ENCODE measurements around the gene THTPA. TPM values are rescaled to one million over a fixed set of nuclear protein-coding genes. Genes with fewer than 3 reads are reported as not detected.

Gene THTPA
- total RNA-seq, 4 donors from 2014 or later, result 2.8 to 10.9 (median 10.7) TPM

DNA sequence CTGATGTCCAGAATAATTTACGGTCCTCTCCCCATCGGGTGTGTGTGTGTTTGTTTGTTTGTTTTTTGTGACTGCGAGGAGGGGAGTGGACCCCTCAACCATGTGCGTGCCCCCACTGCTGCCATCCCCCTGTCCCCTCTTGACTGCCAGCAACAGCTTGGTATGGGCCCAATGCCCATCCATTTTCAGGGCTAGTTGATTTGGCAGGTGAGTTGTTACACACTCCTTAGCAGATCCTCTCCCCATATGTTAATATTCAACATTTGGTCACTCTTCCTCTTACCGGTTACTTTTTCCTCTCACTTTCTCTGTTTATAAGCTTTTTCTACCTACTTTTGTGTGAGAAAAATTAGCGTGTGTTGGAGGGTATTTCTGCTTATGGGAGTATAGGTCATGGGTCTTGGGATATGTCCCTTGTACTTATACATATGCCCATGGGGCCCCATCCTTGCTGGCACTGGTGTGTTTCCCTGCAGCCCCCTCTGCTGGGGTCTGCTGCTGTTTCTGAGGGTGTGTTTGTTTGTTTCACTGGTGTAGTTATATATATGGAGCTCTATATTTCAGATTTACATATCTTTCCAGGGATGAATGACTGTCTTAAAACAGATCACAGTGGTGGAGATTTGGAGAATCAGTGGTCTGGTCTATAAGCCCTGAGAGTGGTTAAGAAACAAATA lies 38.3 kb upstream of the THTPA start:
- WGBS, 2 donors, result 85 to 90% methylated on average over 6 of the region's 6 CpGs
- H3K4me3 ChIP-seq (ENCODE audit: low read depth, poor library complexity, severe bottlenecking), result no peak overlapping the region
- DNase-seq (ENCODE audit: low spot score in 2 of 2), result no peak
- intact Hi-C loops (cut with DNase I; ENCODE audit: low total_unique reads), result no loop called here
- no peak for TF ChIP-seq POLR2A (IDR thresholded peaks at IDR 0.05)
- TF ChIP-seq, protein P1, sequence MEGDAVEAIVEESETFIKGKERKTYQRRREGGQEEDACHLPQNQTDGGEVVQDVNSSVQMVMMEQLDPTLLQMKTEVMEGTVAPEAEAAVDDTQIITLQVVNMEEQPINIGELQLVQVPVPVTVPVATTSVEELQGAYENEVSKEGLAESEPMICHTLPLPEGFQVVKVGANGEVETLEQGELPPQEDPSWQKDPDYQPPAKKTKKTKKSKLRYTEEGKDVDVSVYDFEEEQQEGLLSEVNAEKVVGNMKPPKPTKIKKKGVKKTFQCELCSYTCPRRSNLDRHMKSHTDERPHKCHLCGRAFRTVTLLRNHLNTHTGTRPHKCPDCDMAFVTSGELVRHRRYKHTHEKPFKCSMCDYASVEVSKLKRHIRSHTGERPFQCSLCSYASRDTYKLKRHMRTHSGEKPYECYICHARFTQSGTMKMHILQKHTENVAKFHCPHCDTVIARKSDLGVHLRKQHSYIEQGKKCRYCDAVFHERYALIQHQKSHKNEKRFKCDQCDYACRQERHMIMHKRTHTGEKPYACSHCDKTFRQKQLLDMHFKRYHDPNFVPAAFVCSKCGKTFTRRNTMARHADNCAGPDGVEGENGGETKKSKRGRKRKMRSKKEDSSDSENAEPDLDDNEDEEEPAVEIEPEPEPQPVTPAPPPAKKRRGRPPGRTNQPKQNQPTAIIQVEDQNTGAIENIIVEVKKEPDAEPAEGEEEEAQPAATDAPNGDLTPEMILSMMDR (IDR thresholded peaks at IDR 0.05), result no peak

- 76 to 81% methylated on average over 4 of the region's 4 CpGs for WGBS, 2 donors
- no peak overlapping the region for H3K4me3 ChIP-seq (ENCODE audit: low read depth, poor library complexity, severe bottlenecking)
- no peak for DNase-seq (ENCODE audit: low spot score in 2 of 2)
- TF ChIP-seq POLR2A (IDR thresholded peaks at IDR 0.05), result no peak
- TF ChIP-seq, protein P1 (IDR thresholded peaks at IDR 0.05), result no peak
- intact Hi-C loops (cut with DNase I; ENCODE audit: low total_unique reads), result no loop called here
Observed at GRCh38 chr14:23518709-23519108, 37.4 kb upstream of the THTPA start.

DNA sequence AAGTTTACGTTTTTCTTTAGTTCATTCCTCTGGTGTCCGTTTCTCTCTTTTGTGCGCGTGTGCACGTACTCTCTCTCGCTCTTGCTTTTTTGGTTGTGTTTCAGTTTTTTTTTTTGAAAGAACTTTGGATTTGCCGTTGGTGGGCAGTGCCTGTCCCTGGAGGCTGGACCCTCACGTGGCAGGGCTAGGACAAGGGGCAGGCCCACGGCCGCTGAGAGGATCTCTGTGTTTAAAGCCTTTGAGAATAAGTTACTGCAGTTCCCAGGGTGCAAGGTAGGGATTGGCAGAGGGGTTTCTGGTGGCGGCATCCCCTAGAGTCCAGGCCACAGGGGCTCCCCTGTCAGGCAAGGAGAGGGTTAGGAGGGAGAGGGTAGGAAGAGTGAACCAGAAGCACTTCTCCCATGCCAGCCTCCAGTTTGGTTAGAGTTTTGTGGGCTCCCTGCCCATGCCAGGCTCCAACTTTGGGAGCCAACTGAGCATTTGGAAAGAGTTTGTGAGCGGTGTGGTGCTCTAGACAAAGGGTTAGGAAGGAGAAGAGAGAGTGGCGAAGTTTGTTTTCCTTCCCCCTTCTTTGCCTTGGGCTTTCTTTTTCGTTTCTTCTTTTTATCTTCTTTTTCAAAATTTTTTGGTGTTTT lies 35.1 kb upstream of the THTPA start:
- DNase-seq (ENCODE audit: low spot score in 2 of 2), result no peak
- 81 to 87% methylated on average over 14 of the region's 14 CpGs for WGBS, 2 donors
- TF ChIP-seq, protein P1 (IDR thresholded peaks at IDR 0.05), result no peak
- no peak for TF ChIP-seq POLR2A (IDR thresholded peaks at IDR 0.05)
- intact Hi-C loops (cut with DNase I; ENCODE audit: low total_unique reads), result no loop called here
- no peak overlapping the region for H3K4me3 ChIP-seq (ENCODE audit: low read depth, poor library complexity, severe bottlenecking)

DNA sequence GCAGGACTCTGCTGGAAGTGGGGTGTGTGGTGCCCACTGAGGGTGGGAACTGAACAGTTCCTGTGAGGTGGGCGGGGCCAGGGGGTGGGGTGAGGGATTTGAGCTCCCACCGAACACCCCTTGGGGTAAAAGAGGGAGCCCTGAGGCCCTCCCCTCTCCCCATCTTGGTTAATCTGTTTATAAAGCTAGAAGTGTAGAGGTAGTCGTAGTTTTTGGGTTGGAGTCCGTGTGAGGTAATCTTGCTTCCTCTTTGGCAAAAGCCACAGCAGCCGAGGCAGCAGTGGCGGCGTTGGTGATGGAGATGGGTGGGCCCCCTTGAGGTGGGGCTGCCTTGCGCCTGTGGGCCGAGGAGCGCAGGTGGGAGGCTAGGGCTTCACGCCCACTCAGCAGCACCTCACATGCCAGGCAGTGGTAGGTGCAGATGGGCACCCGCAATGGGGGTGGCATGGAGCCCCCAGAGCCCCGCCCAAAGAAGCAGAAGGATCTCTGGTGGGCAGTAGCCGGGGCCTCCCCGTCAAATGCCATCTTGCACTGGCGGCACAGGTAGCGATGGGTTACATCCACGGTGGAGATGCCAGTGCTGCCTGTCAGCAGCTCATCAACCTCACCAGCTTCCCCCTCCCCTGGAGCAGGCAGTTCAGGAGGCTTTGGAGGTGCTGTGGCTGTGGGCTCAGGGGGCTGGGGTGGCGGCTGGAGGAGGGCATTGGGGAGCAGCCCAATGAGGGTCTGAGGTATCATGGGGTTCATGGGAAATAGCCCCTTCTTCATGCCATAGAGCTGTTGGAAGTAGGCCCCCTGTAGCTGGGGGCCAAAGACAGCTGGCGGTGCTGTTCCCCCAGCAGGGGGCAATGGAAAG lies 34.1 kb upstream of the THTPA start:
- WGBS, 2 donors, result 83 to 86% methylated on average over 19 to 20 of the region's 20 CpGs
- TF ChIP-seq, protein P1 (IDR thresholded peaks at IDR 0.05), result no peak
- TF ChIP-seq POLR2A (IDR thresholded peaks at IDR 0.05), result no peak
- intact Hi-C loops (cut with DNase I; ENCODE audit: low total_unique reads), result no loop called here

GRCh38 chr14:23522643-23523198 lies 33.4 kb upstream of the THTPA start:
- no peak for DNase-seq (ENCODE audit: low spot score in 2 of 2)
- no peak overlapping the region for H3K4me3 ChIP-seq (ENCODE audit: low read depth, poor library complexity, severe bottlenecking)
- no peak for TF ChIP-seq POLR2A (IDR thresholded peaks at IDR 0.05)
- TF ChIP-seq, protein P1 (IDR thresholded peaks at IDR 0.05), result no peak
- WGBS, 2 donors, result 91 to 92% methylated on average over 9 of the region's 9 CpGs
- intact Hi-C loops (cut with DNase I; ENCODE audit: low total_unique reads), result no loop called here

More for the DNA sequence above, 34.1 kb upstream of the THTPA start:
- DNase-seq (ENCODE audit: low spot score in 2 of 2), result no peak
- H3K4me3 ChIP-seq (ENCODE audit: low read depth, poor library complexity, severe bottlenecking), result no peak overlapping the region
